HFFc6 (cell line): ENCODE results near the gene EIF2A. TPM values are rescaled to one million over a fixed set of nuclear protein-coding genes. Genes with fewer than 3 reads are reported as not detected.

Experiments
- DNase-seq: peaks from one replicate; pipeline ENCODE4 v3.0.0-alpha.2; 2018
- H3K27ac Mint-ChIP-seq: 2 replicates; pipeline ENCODE4 v1.8.0; 2020; ENCODE audit warnings: mild to moderate bottlenecking, mixed read lengths
- H3K27me3 Mint-ChIP-seq: 2 replicates; pipeline ENCODE4 v1.8.0; 2021; ENCODE audit warnings: mild to moderate bottlenecking, moderate library complexity, mixed read lengths; ENCODE audit not compliant: insufficient read depth
- H3K36me3 Mint-ChIP-seq: 2 replicates; pipeline ENCODE4 v1.8.0; 2021; ENCODE audit warnings: low read depth, mixed read lengths
- H3K4me1 Mint-ChIP-seq: 2 replicates; pipeline ENCODE4 v1.8.0; 2020; ENCODE audit warnings: low read depth, mixed read lengths
- H3K4me3 Mint-ChIP-seq: 2 replicates; pipeline ENCODE4 v1.8.0; 2020; ENCODE audit warnings: mild to moderate bottlenecking, moderate library complexity, mixed read lengths
- H3K9me3 Mint-ChIP-seq: 2 replicates; pipeline ENCODE4 v1.8.0; 2020; ENCODE audit warnings: mild to moderate bottlenecking, mixed read lengths
- CTCF ChIP-seq: fragments of 200-600 bp; sonication (generic); IDR thresholded peaks from 2 replicates; pipeline ENCODE4 v1.5.0; 2021; ENCODE audit warnings: antibody characterized with exemption, mild to moderate bottlenecking
- total RNA-seq, 6 experiments: library from RNA; stranded (reverse); fragmentation: NEBNext Ultra II Directional; extraction: Animal tissue kit (Norgen Biotek cat#: 25700); gene quantifications; 2 replicates in 1 of 6; 3 replicates in 5 of 6; pipeline ENCODE4 v1.2.3, GENCODE V29; 2021

EIF2A gene
- total RNA-seq, 6 experiments from 2014 or later: 69.6 to 85.9 (median 75.0) TPM

- Mint-ChIP-seq H3K36me3 (peaks cover 18% of the 10 kb centered on the region), H3K27me3 (no peaks in the 10 kb centered on the region; the same call in 1 of the 2 replicates), H3K27ac (peak overlapping the region; percentile 2; the same call in 1 of the 2 replicates), H3K4me3 (no peak overlapping the region), H3K4me1 (peaks cover 53% of the 10 kb centered on the region), H3K9me3 (no peaks in the 10 kb centered on the region)
- no peak for TF ChIP-seq CTCF
- no peak for DNase-seq
Measured at GRCh38 chr3:150607267-150608065, 60.9 kb downstream of the EIF2A start.

- no peaks in the 10 kb centered on the region for H3K9me3 Mint-ChIP-seq
- H3K4me3 Mint-ChIP-seq: no peak overlapping the region
- no peaks in the 10 kb centered on the region for H3K27me3 Mint-ChIP-seq
- TF ChIP-seq CTCF: no peak
- H3K4me1 Mint-ChIP-seq: peaks cover 52% of the 10 kb centered on the region
- H3K36me3 Mint-ChIP-seq: peaks cover 37% of the 10 kb centered on the region
- H3K27ac Mint-ChIP-seq: no peak overlapping the region
- no peak for DNase-seq
Measured at GRCh38 chr3:150609988-150610387, 63.4 kb downstream of the EIF2A start.

GRCh38 chr3:150610785-150611184 is 64.2 kb downstream of the EIF2A start:
- Mint-ChIP-seq H3K27ac (no peak overlapping the region), H3K4me1 (peaks cover 44% of the 10 kb centered on the region), H3K4me3 (no peak overlapping the region), H3K9me3 (no peaks in the 10 kb centered on the region), H3K36me3 (peaks cover 33% of the 10 kb centered on the region), H3K27me3 (no peaks in the 10 kb centered on the region)
- TF ChIP-seq CTCF: no peak
- peak; percentile 17 for DNase-seq

GRCh38 chr3:150611666-150612065 is 65.1 kb downstream of the EIF2A start:
- peaks cover 27% of the 10 kb centered on the region for H3K36me3 Mint-ChIP-seq
- no peaks in the 10 kb centered on the region for H3K27me3 Mint-ChIP-seq
- H3K27ac Mint-ChIP-seq: no peak overlapping the region
- TF ChIP-seq CTCF: no peak
- H3K4me1 Mint-ChIP-seq: peaks cover 37% of the 10 kb centered on the region
- H3K4me3 Mint-ChIP-seq: no peak overlapping the region
- DNase-seq: no peak
- H3K9me3 Mint-ChIP-seq: no peaks in the 10 kb centered on the region

GRCh38 chr3:150612494-150612893 is 65.9 kb downstream of the EIF2A start:
- Mint-ChIP-seq H3K27ac (no peak overlapping the region), H3K4me3 (no peak overlapping the region), H3K9me3 (no peaks in the 10 kb centered on the region), H3K4me1 (peaks cover 32% of the 10 kb centered on the region), H3K36me3 (peaks cover 24% of the 10 kb centered on the region), H3K27me3 (no peaks in the 10 kb centered on the region)
- DNase-seq: no peak
- TF ChIP-seq CTCF: no peak
